AG04450 (cell line): ENCODE results near the gene HEYL. TPM values are rescaled to one million over a fixed set of nuclear protein-coding genes. Genes with fewer than 3 reads are reported as not detected.

Experiments
- CTCF ChIA-PET: fragments of 300-600, 350-600 bp; formaldehyde crosslinking; extraction: SDS; loops from one replicate; lab custom pipeline; 2022; ENCODE audit warnings: antibody characterized with exemption, inconsistent platforms; lab: Charles Lee
- POLR2A ChIA-PET: fragments of 350-600 bp; formaldehyde crosslinking; extraction: SDS; loops from one replicate; lab custom pipeline; 2021; ENCODE audit warnings: antibody characterized with exemption, inconsistent platforms; lab: Yijun Ruan, JAX
- DNase-seq: peaks from one replicate; pipeline ENCODE4 v3.0.0-alpha.2; 2011; ENCODE audit warnings: low read depth, low spot score
- H3K27ac ChIP-seq: one replicate; pipeline ENCODE4 v1.5.1; 2012; ENCODE audit warnings: low read depth, low read length, control low read depth
- H3K27me3 ChIP-seq: one replicate; pipeline ENCODE4 v1.6.0; 2012; ENCODE audit warnings: low read length; ENCODE audit not compliant: control insufficient read depth, insufficient read depth
- H3K4me3 ChIP-seq: 2 replicates; pipeline ENCODE4 v1.5.1; 2011; ENCODE audit warnings: mild to moderate bottlenecking, low read depth, low read length, control low read depth
- H3K9me3 ChIP-seq: 2 replicates; pipeline ENCODE4 v1.5.1; 2012; ENCODE audit warnings: low read length; ENCODE audit not compliant: control insufficient read depth, insufficient read depth
- polyA plus RNA-seq: library from polyadenylated mRNA; depleted of rRNA; stranded (reverse); fragments of >200 nt; gene quantifications from 2 replicates; pipeline ENCODE4 v1.2.3, GENCODE V29; 2011
- TF ChIP-seq, protein P1 (sequence below): IDR thresholded peaks from 2 replicates; pipeline ENCODE4 v1.5.1; 2011; ENCODE audit warnings: low read depth, low read length, control low read depth, inconsistent platforms

HEYL gene
- polyA plus RNA-seq, 1 experiment, result 0.14 TPM

DNA sequence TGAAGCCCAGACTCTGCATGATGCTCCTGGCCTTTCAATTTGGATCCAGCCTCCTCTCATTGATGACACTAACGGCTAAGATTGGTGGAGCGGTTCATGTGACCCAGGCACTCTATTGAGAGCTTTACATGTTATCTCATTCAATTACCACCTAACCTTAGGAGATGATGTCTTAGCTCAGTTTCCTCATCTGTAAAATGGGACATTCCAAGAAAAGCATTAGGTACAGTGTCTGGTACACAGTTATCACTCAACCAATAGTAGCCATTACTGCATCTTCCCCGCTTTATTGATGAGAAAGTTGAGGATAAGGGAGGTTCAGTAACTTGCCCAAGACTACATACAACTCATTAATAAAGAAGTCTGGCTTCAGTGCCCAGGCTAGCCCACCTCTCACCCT lies 17.0 kb downstream of the HEYL start:
- POLR2A ChIA-PET, result interaction anchor here (0.6 kb wide), 1 partner anchor 35 kb away, joined by 3 read pairs; no protein-coding TSS in a partner anchor
- TF ChIP-seq, protein P1, sequence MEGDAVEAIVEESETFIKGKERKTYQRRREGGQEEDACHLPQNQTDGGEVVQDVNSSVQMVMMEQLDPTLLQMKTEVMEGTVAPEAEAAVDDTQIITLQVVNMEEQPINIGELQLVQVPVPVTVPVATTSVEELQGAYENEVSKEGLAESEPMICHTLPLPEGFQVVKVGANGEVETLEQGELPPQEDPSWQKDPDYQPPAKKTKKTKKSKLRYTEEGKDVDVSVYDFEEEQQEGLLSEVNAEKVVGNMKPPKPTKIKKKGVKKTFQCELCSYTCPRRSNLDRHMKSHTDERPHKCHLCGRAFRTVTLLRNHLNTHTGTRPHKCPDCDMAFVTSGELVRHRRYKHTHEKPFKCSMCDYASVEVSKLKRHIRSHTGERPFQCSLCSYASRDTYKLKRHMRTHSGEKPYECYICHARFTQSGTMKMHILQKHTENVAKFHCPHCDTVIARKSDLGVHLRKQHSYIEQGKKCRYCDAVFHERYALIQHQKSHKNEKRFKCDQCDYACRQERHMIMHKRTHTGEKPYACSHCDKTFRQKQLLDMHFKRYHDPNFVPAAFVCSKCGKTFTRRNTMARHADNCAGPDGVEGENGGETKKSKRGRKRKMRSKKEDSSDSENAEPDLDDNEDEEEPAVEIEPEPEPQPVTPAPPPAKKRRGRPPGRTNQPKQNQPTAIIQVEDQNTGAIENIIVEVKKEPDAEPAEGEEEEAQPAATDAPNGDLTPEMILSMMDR, result no peak

GRCh38 chr1:39620659-39621165 lies 18.7 kb downstream of the HEYL start:
- Histone ChIP-seq H3K27me3 (peaks cover 16% of the 10 kb centered on the region), H3K4me3 (no peak overlapping the region), H3K27ac (no peak overlapping the region), H3K9me3 (peaks cover 3% of the 10 kb centered on the region; the same call in 1 of the 2 replicates)
- CTCF ChIA-PET, result interaction anchor here (0.9 to 1.1 kb wide), 2 partner anchors 15 to 53 kb away, joined by 3 to 4 read pairs; no protein-coding TSS in a partner anchor
- TF ChIP-seq, protein P1, result no peak
- POLR2A ChIA-PET, result no interaction called here
- DNase-seq, result no peak

More for the DNA sequence above, 17.0 kb downstream of the HEYL start:
- Histone ChIP-seq H3K27ac (no peak overlapping the region), H3K27me3 (peaks cover 17% of the 10 kb centered on the region), H3K4me3 (no peak overlapping the region), H3K9me3 (no peaks in the 10 kb centered on the region; the same call in 1 of the 2 replicates)
- DNase-seq, result no peak
- CTCF ChIA-PET, result interaction anchor here (0.9 to 1.5 kb wide), 3 partner anchors 12 to 16 kb away, joined by 3 to 4 read pairs (median 3); no protein-coding TSS in a partner anchor

DNA sequence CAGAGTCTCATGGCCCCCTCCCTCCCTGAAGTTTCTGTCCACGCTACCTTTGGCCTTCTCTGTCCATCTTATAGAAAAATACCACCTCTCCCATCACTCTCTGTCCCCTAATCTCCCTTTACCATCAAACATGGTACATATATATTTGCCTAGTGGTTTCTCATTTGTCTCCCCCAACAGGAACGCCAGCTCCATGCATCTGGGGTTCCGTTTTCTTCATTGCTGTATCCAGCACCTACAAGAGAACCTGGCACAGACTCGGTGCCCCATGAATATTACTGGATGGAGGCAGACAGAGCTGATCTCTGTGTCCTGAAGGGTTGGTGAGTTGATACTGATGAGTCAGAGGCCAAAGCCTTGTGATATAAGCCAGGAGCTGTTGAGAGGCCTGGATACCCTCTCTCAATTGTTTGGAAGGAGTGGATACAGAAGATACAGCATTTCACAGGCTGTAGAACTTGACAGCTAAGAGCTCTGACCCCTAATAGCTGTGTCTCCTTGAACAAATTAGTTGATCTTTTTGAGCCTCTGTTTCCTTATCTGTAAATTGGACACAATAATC lies 21.9 kb downstream of the HEYL start:
- Histone ChIP-seq H3K27ac (no peak overlapping the region), H3K4me3 (no peak overlapping the region), H3K9me3 (peaks cover 3% of the 10 kb centered on the region; the same call in 1 of the 2 replicates), H3K27me3 (peaks cover 7% of the 10 kb centered on the region)
- POLR2A ChIA-PET, result no interaction called here
- CTCF ChIA-PET, result interaction anchor here (0.7 to 3.9 kb wide), 5 partner anchors 11 to 71 kb away, joined by 3 to 21 read pairs (median 3); no protein-coding TSS in a partner anchor
- DNase-seq, result no peak
- TF ChIP-seq, protein P1, result no peak

- Histone ChIP-seq H3K27ac (no peak overlapping the region), H3K27me3 (peaks cover 7% of the 10 kb centered on the region), H3K4me3 (no peak overlapping the region), H3K9me3 (peaks cover 3% of the 10 kb centered on the region; the same call in 1 of the 2 replicates)
- TF ChIP-seq, protein P1, result no peak
- no peak for DNase-seq
- ChIA-PET CTCF (interaction anchor here (3.9 kb wide), 1 partner anchor 9 kb away, joined by 21 read pairs; no protein-coding TSS in a partner anchor), POLR2A (no interaction called here)
These were observed 24.3 kb downstream of the HEYL start for GRCh38 chr1:39615086-39615673.
